Retina (tissue), 1 donor: ENCODE results near the gene RHO.
"Not testable (repeated sequence)": the region's sequence is repeated elsewhere in the genome, so short reads cannot be mapped to it uniquely, and the experiment has no call there.

ENCODE experiments used
- DNase-seq: peaks from one replicate; pipeline ENCODE4 v3.0.0-alpha.2; 2016

Gene RHO

GRCh38 chr3:129522953-129523352 lies 5.5 kb upstream of the RHO start:
- no peak for DNase-seq

GRCh38 chr3:129524081-129524480 lies 4.4 kb upstream of the RHO start:
- no peak for DNase-seq

GRCh38 chr3:129525341-129525968 lies 3.0 kb upstream of the RHO start:
- no peak for DNase-seq

- DNase-seq, result no peak
Observed at GRCh38 chr3:129526121-129526900, 2.1 kb upstream of the RHO start.

GRCh38 chr3:129527262-129527661 lies 1.2 kb upstream of the RHO start:
- no peak for DNase-seq

- no peak for DNase-seq
Observed at GRCh38 chr3:129529436-129530210, 1.2 kb downstream of the RHO start.

GRCh38 chr3:129530251-129530791 lies 1.9 kb downstream of the RHO start:
- peak; percentile 36 for DNase-seq

- DNase-seq, result no peak
Observed at GRCh38 chr3:129530821-129531220, 2.4 kb downstream of the RHO start.

GRCh38 chr3:129531699-129532098 lies 3.3 kb downstream of the RHO start:
- no peak for DNase-seq

GRCh38 chr3:129532261-129532660 lies 3.8 kb downstream of the RHO start:
- DNase-seq, result no peak

GRCh38 chr3:129533406-129533805 lies 5.0 kb downstream of the RHO start:
- DNase-seq, result no peak

- no peak for DNase-seq
Observed at GRCh38 chr3:129534428-129535027, 6.1 kb downstream of the RHO start.

GRCh38 chr3:129535075-129535474 lies 6.6 kb downstream of the RHO start:
- DNase-seq, result no peak

- DNase-seq, result no peak
Observed at GRCh38 chr3:129536374-129536667, 7.9 kb downstream of the RHO start.

GRCh38 chr3:129536804-129537203 lies 8.4 kb downstream of the RHO start:
- no peak for DNase-seq

GRCh38 chr3:129539206-129539605 lies 10.8 kb downstream of the RHO start:
- DNase-seq, result no peak

GRCh38 chr3:129540776-129541516 lies 12.5 kb downstream of the RHO start:
- DNase-seq, result no peak

GRCh38 chr3:129542747-129543146 lies 14.3 kb downstream of the RHO start:
- no peak for DNase-seq

- no peak for DNase-seq
Observed at GRCh38 chr3:129543156-129543790, 14.8 kb downstream of the RHO start, which contains the start of gene H1-8. Gene H1-8, plus strand, starts transcription at chr3:129543175. Its CDS starts 44 bp downstream, at chr3:129543219.

GRCh38 chr3:129543999-129544398 lies 15.6 kb downstream of the RHO start:
- no peak for DNase-seq

GRCh38 chr3:129545951-129546350 lies 17.5 kb downstream of the RHO start:
- DNase-seq, result not testable (repeated sequence)

GRCh38 chr3:129547241-129547640 lies 18.8 kb downstream of the RHO start:
- DNase-seq, result no peak
